ENCODE measurements around the gene SELL. TPM values are rescaled to one million over a fixed set of nuclear protein-coding genes. Genes with fewer than 3 reads are reported as not detected.

The SELL gene
- total RNA-seq: 100 to 1,000 TPM; 103 to 110 TPM

GRCh38 chr1:169711469-169712308 lies at the start of gene SELL:
Gene SELL (minus strand): TSS chr1:169711620. CDS start chr1:169711498, 122 bp downstream.
- Mint-ChIP-seq H3K4me3 (peak within 1 kb of the TSS; percentile 71), H3K27me3 (peaks cover 2% of the 10 kb centered on the region), H3K4me1 (ENCODE audit: low read depth) (peaks cover 21% of the 10 kb centered on the region), H3K9me3 (peaks cover 15% of the 10 kb centered on the region), H3K36me3 (peaks cover 18% of the 10 kb centered on the region), H3K27ac (peak within 1 kb of the TSS; percentile 81)
- DNase-seq: peak; percentile 85
- intact Hi-C loops (cut with micrococcal nuclease): loop anchor here (1.0 to 5.0 kb wide), 8 partner anchors 19 to 344 kb away; partner anchors contain the start of genes BLZF1, F5 and NME7
- ChIA-PET CTCF (interaction anchor here (0.5 to 5.1 kb wide), 53 partner anchors 9 to 1175 kb away, joined by 3 to 208 read pairs (median 4); partner anchors contain the start of genes BLZF1, F5, METTL18 and NME7), POLR2A (interaction anchor here (0.5 to 1.3 kb wide), 5 partner anchors 14 to 1391 kb away, joined by 3 to 8 read pairs (median 4); no protein-coding TSS in a partner anchor)

GRCh38 chr1:169759038-169759437 lies 47.6 kb upstream of the SELL start:
- no peak for DNase-seq
- intact Hi-C loops (cut with micrococcal nuclease): no loop called here

GRCh38 chr1:169753549-169753948 lies 42.1 kb upstream of the SELL start:
- ChIA-PET CTCF (no interaction called here), POLR2A (no interaction called here)
- H3K36me3 Mint-ChIP-seq: no peaks in the 10 kb centered on the region
- no peak overlapping the region for H3K4me3 Mint-ChIP-seq
- no peak for DNase-seq
- peaks cover 3% of the 10 kb centered on the region for H3K4me1 Mint-ChIP-seq (ENCODE audit: low read depth)
- no peaks in the 10 kb centered on the region for H3K9me3 Mint-ChIP-seq
- intact Hi-C loops (cut with micrococcal nuclease): no loop called here
- peaks cover 5% of the 10 kb centered on the region for H3K27me3 Mint-ChIP-seq
- no peak overlapping the region for H3K27ac Mint-ChIP-seq

More at GRCh38 chr1:169759038-169759437, 47.6 kb upstream of the SELL start:
- H3K9me3 Mint-ChIP-seq: peaks cover 2% of the 10 kb centered on the region
- no peak overlapping the region for H3K4me3 Mint-ChIP-seq
- no peaks in the 10 kb centered on the region for H3K4me1 Mint-ChIP-seq (ENCODE audit: low read depth)
- H3K27me3 Mint-ChIP-seq: peaks cover 8% of the 10 kb centered on the region
- POLR2A ChIA-PET: no interaction called here
- H3K36me3 Mint-ChIP-seq: no peaks in the 10 kb centered on the region
- CTCF ChIA-PET: no interaction called here
- H3K27ac Mint-ChIP-seq: no peak overlapping the region

GRCh38 chr1:169750041-169750440 lies 38.6 kb upstream of the SELL start:
- Mint-ChIP-seq H3K27me3 (peaks cover 3% of the 10 kb centered on the region), H3K36me3 (no peaks in the 10 kb centered on the region), H3K4me3 (no peak overlapping the region), H3K27ac (no peak overlapping the region), H3K9me3 (no peaks in the 10 kb centered on the region), H3K4me1 (ENCODE audit: low read depth) (peaks cover 3% of the 10 kb centered on the region)
- ChIA-PET POLR2A (no interaction called here), CTCF (interaction anchor here (0.8 kb wide), 1 partner anchor 44 kb away, joined by 4 read pairs; no protein-coding TSS in a partner anchor)
- intact Hi-C loops (cut with micrococcal nuclease): no loop called here
- DNase-seq: no peak

- CTCF ChIA-PET: no interaction called here
- no peak overlapping the region for H3K4me3 Mint-ChIP-seq
- H3K27me3 Mint-ChIP-seq: peaks cover 3% of the 10 kb centered on the region
- no peak for DNase-seq
- POLR2A ChIA-PET: no interaction called here
- H3K9me3 Mint-ChIP-seq: peaks cover 5% of the 10 kb centered on the region
- intact Hi-C loops (cut with micrococcal nuclease): no loop called here
- no peaks in the 10 kb centered on the region for H3K4me1 Mint-ChIP-seq (ENCODE audit: low read depth)
- no peaks in the 10 kb centered on the region for H3K36me3 Mint-ChIP-seq
- no peak overlapping the region for H3K27ac Mint-ChIP-seq
These were observed 35.1 kb upstream of the SELL start for GRCh38 chr1:169746550-169746949.

GRCh38 chr1:169745015-169745861 lies 33.8 kb upstream of the SELL start:
- no peak for DNase-seq
- POLR2A ChIA-PET: no interaction called here
- CTCF ChIA-PET: interaction anchor here (0.6 kb wide), 1 partner anchor 442 kb away, joined by 3 read pairs; no protein-coding TSS in a partner anchor
- intact Hi-C loops (cut with micrococcal nuclease): no loop called here
- Mint-ChIP-seq H3K4me1 (ENCODE audit: low read depth) (no peaks in the 10 kb centered on the region), H3K27ac (no peak overlapping the region), H3K27me3 (peaks cover 3% of the 10 kb centered on the region), H3K36me3 (no peaks in the 10 kb centered on the region), H3K4me3 (no peak overlapping the region), H3K9me3 (peaks cover 5% of the 10 kb centered on the region)

GRCh38 chr1:169741666-169742394 lies 30.4 kb upstream of the SELL start:
- CTCF ChIA-PET: no interaction called here
- no peaks in the 10 kb centered on the region for H3K4me1 Mint-ChIP-seq (ENCODE audit: low read depth)

GRCh38 chr1:169739980-169740379 lies 28.6 kb upstream of the SELL start:
- Mint-ChIP-seq H3K9me3 (peaks cover 5% of the 10 kb centered on the region), H3K4me3 (no peak overlapping the region), H3K4me1 (ENCODE audit: low read depth) (no peaks in the 10 kb centered on the region), H3K27ac (no peak overlapping the region), H3K27me3 (peaks cover 8% of the 10 kb centered on the region), H3K36me3 (no peaks in the 10 kb centered on the region)
- POLR2A ChIA-PET: no interaction called here
- no peak for DNase-seq
- CTCF ChIA-PET: no interaction called here
- intact Hi-C loops (cut with micrococcal nuclease): no loop called here

More at GRCh38 chr1:169741666-169742394, 30.4 kb upstream of the SELL start:
- no peak overlapping the region for H3K4me3 Mint-ChIP-seq
- H3K36me3 Mint-ChIP-seq: no peaks in the 10 kb centered on the region
- POLR2A ChIA-PET: interaction anchor here (0.6 kb wide), 1 partner anchor 52 kb away, joined by 3 read pairs; no protein-coding TSS in a partner anchor
- no peak for DNase-seq
- peaks cover 5% of the 10 kb centered on the region for H3K9me3 Mint-ChIP-seq
- intact Hi-C loops (cut with micrococcal nuclease): no loop called here
- peaks cover 3% of the 10 kb centered on the region for H3K27me3 Mint-ChIP-seq
- H3K27ac Mint-ChIP-seq: no peak overlapping the region

GRCh38 chr1:169733924-169734323 lies 22.5 kb upstream of the SELL start, which contains the start of gene SELE:
Gene SELE (minus strand): TSS chr1:169734079. CDS start chr1:169733612, 467 bp downstream.
- no peaks in the 10 kb centered on the region for H3K36me3 Mint-ChIP-seq
- H3K4me1 Mint-ChIP-seq (ENCODE audit: low read depth): peaks cover 2% of the 10 kb centered on the region
- no peaks in the 10 kb centered on the region for H3K9me3 Mint-ChIP-seq
- CTCF ChIA-PET: interaction anchor here (1.0 to 1.2 kb wide), 2 partner anchors 22 to 132 kb away, joined by 3 read pairs; no protein-coding TSS in a partner anchor
- intact Hi-C loops (cut with micrococcal nuclease): no loop called here
- no peak within 1 kb of the TSS for H3K27ac Mint-ChIP-seq
- no peak within 1 kb of the TSS for H3K4me3 Mint-ChIP-seq
- DNase-seq: no peak
- POLR2A ChIA-PET: no interaction called here
- H3K27me3 Mint-ChIP-seq: peaks cover 8% of the 10 kb centered on the region

- intact Hi-C loops (cut with micrococcal nuclease): no loop called here
- Mint-ChIP-seq H3K9me3 (no peaks in the 10 kb centered on the region), H3K4me1 (ENCODE audit: low read depth) (peaks cover 2% of the 10 kb centered on the region), H3K4me3 (no peak overlapping the region), H3K36me3 (no peaks in the 10 kb centered on the region), H3K27ac (no peak overlapping the region), H3K27me3 (peaks cover 5% of the 10 kb centered on the region)
- ChIA-PET POLR2A (no interaction called here), CTCF (no interaction called here)
- no peak for DNase-seq
These were observed 20.0 kb upstream of the SELL start for GRCh38 chr1:169731446-169731845.

- Mint-ChIP-seq H3K4me3 (no peak overlapping the region), H3K4me1 (ENCODE audit: low read depth) (peaks cover 2% of the 10 kb centered on the region), H3K36me3 (no peaks in the 10 kb centered on the region), H3K27ac (no peak overlapping the region), H3K9me3 (no peaks in the 10 kb centered on the region), H3K27me3 (peaks cover 4% of the 10 kb centered on the region)
- no peak for DNase-seq
- ChIA-PET CTCF (interaction anchor here (1.1 kb wide), 1 partner anchor 18 kb away, joined by 3 read pairs; no protein-coding TSS in a partner anchor), POLR2A (no interaction called here)
- intact Hi-C loops (cut with micrococcal nuclease): no loop called here
These were observed 18.6 kb upstream of the SELL start for GRCh38 chr1:169729991-169730390.
